ENCODE data around the gene EEF1AKMT2. TPM values are rescaled to one million over a fixed set of nuclear protein-coding genes. Genes with fewer than 3 reads are reported as not detected.

Gene EEF1AKMT2
- total and polyA plus RNA-seq, 2 of the 13 experiments (the other 11 are each of a cell fraction or from before 2014, with no cell fraction given): 11.3 to 19.3 TPM

- TF ChIP-seq ZNF607 (CRISPR knock-in tag; IDR thresholded peaks at IDR 0.05; ENCODE audit: borderline replicate concordance): no peak
- TF ChIP-seq RXRB (CRISPR knock-in tag; IDR thresholded peaks at IDR 0.05; ENCODE audit: borderline replicate concordance): no peak
- no peak for TF ChIP-seq ZNF276 (CRISPR knock-in tag; IDR thresholded peaks at IDR 0.05; ENCODE audit: low read depth)
- TF ChIP-seq PRMT3 (CRISPR knock-in tag; IDR thresholded peaks at IDR 0.05; ENCODE audit: borderline replicate concordance, low read depth): no peak
- TF ChIP-seq ZNF776 (CRISPR knock-in tag; IDR thresholded peaks at IDR 0.05): no peak
- TF ChIP-seq, protein P1, sequence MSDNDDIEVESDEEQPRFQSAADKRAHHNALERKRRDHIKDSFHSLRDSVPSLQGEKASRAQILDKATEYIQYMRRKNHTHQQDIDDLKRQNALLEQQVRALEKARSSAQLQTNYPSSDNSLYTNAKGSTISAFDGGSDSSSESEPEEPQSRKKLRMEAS (IDR thresholded peaks at IDR 0.05): peak; percentile 84
- peak; percentile 51; the same call in 1 of the 2 replicates for TF ChIP-seq SP5 (CRISPR knock-in tag; IDR thresholded peaks at IDR 0.05; ENCODE audit: borderline replicate concordance, low read depth)
- TF ChIP-seq HNF4G (IDR thresholded peaks at IDR 0.05; ENCODE audit: borderline replicate concordance, low read depth, low read length): no peak
- TF ChIP-seq HNF4G (CRISPR knock-in tag; IDR thresholded peaks at IDR 0.05; ENCODE audit: borderline replicate concordance, low read depth): no peak
- TF ChIP-seq TEAD3 (CRISPR knock-in tag; optimal IDR thresholded peaks at IDR 0.05; ENCODE audit: borderline replicate concordance): peak; percentile 82
- TF ChIP-seq GPBP1L1 (CRISPR knock-in tag; IDR thresholded peaks at IDR 0.05): no peak
- TF ChIP-seq ZFP36L1 (CRISPR knock-in tag; IDR thresholded peaks at IDR 0.05): no peak
- TF ChIP-seq, protein P2, sequence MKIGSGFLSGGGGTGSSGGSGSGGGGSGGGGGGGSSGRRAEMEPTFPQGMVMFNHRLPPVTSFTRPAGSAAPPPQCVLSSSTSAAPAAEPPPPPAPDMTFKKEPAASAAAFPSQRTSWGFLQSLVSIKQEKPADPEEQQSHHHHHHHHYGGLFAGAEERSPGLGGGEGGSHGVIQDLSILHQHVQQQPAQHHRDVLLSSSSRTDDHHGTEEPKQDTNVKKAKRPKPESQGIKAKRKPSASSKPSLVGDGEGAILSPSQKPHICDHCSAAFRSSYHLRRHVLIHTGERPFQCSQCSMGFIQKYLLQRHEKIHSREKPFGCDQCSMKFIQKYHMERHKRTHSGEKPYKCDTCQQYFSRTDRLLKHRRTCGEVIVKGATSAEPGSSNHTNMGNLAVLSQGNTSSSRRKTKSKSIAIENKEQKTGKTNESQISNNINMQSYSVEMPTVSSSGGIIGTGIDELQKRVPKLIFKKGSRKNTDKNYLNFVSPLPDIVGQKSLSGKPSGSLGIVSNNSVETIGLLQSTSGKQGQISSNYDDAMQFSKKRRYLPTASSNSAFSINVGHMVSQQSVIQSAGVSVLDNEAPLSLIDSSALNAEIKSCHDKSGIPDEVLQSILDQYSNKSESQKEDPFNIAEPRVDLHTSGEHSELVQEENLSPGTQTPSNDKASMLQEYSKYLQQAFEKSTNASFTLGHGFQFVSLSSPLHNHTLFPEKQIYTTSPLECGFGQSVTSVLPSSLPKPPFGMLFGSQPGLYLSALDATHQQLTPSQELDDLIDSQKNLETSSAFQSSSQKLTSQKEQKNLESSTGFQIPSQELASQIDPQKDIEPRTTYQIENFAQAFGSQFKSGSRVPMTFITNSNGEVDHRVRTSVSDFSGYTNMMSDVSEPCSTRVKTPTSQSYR (CRISPR knock-in tag; IDR thresholded peaks at IDR 0.05; ENCODE audit: borderline replicate concordance): peak; percentile 64
- TF ChIP-seq SYNCRIP (IDR thresholded peaks at IDR 0.05; ENCODE audit: insufficient read depth, low read depth, low read length): no peak
- TF ChIP-seq NAIF1 (CRISPR knock-in tag; IDR thresholded peaks at IDR 0.05; ENCODE audit: borderline replicate concordance): no peak
- no peak for TF ChIP-seq SETDB1 (CRISPR knock-in tag; IDR thresholded peaks at IDR 0.05; ENCODE audit: borderline replicate concordance)
- TF ChIP-seq, protein P3, sequence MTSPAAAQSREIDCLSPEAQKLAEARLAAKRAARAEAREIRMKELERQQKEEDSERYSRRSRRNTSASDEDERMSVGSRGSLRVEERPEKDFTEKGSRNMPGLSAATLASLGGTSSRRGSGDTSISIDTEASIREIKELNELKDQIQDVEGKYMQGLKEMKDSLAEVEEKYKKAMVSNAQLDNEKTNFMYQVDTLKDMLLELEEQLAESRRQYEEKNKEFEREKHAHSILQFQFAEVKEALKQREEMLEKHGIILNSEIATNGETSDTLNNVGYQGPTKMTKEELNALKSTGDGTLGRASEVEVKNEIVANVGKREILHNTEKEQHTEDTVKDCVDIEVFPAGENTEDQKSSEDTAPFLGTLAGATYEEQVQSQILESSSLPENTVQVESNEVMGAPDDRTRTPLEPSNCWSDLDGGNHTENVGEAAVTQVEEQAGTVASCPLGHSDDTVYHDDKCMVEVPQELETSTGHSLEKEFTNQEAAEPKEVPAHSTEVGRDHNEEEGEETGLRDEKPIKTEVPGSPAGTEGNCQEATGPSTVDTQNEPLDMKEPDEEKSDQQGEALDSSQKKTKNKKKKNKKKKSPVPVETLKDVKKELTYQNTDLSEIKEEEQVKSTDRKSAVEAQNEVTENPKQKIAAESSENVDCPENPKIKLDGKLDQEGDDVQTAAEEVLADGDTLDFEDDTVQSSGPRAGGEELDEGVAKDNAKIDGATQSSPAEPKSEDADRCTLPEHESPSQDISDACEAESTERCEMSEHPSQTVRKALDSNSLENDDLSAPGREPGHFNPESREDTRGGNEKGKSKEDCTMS (CRISPR knock-in tag; conservative IDR thresholded peaks at IDR 0.05): no peak
- TF ChIP-seq ISL2 (CRISPR knock-in tag; IDR thresholded peaks at IDR 0.05): no peak
- TF ChIP-seq MEIS1 (CRISPR knock-in tag; IDR thresholded peaks at IDR 0.05; ENCODE audit: borderline replicate concordance): no peak
- TF ChIP-seq NCOA2 (CRISPR knock-in tag; IDR thresholded peaks at IDR 0.05): 0 out of 2 replicates have a peak, but pooled peaks have one; percentile 7
Measured at GRCh38 chr10:124744102-124745050, 47.3 kb downstream of the EEF1AKMT2 start, which contains the start of gene FAM53B (continued).
